Activated T-cell treated with anti-CD3 and anti-CD28 coated beads, Interleukin-2, amount 50 U/mL, for 1 hour (primary cell): ENCODE measurements around the gene FHL2.

Experiments
- DNase-seq: peaks from one replicate; pipeline ENCODE4 v3.0.0-alpha.2; 2020

FHL2 gene

GRCh38 chr2:105421053-105421452 is 22.2 kb upstream of the FHL2 start:
- no peak for DNase-seq

- no peak for DNase-seq
Observed at GRCh38 chr2:105418522-105418921, 19.7 kb upstream of the FHL2 start.

- DNase-seq: no peak
Observed at GRCh38 chr2:105417857-105418436, 19.1 kb upstream of the FHL2 start.

- no peak for DNase-seq
Observed at GRCh38 chr2:105416156-105416555, 17.3 kb upstream of the FHL2 start.

- DNase-seq: no peak
Observed at GRCh38 chr2:105415007-105415406, 16.2 kb upstream of the FHL2 start.

GRCh38 chr2:105413206-105413605 is 14.4 kb upstream of the FHL2 start:
- no peak for DNase-seq

- DNase-seq: no peak
Observed at GRCh38 chr2:105412584-105412983, 13.7 kb upstream of the FHL2 start.

- DNase-seq: no peak
Observed at GRCh38 chr2:105411720-105412407, 13.0 kb upstream of the FHL2 start.

- DNase-seq: no peak
Observed at GRCh38 chr2:105410554-105410953, 11.7 kb upstream of the FHL2 start.

GRCh38 chr2:105409717-105410116 is 10.9 kb upstream of the FHL2 start:
- no peak for DNase-seq

- no peak for DNase-seq
Observed at GRCh38 chr2:105407946-105408743, 9.3 kb upstream of the FHL2 start.

- DNase-seq: no peak
Observed at GRCh38 chr2:105406221-105406620, 7.4 kb upstream of the FHL2 start.

- DNase-seq: no peak
Observed at GRCh38 chr2:105405291-105405690, 6.4 kb upstream of the FHL2 start.

- no peak for DNase-seq
Observed at GRCh38 chr2:105404736-105405135, 5.9 kb upstream of the FHL2 start.

- no peak for DNase-seq
Observed at GRCh38 chr2:105403783-105404698, 5.2 kb upstream of the FHL2 start.

GRCh38 chr2:105403241-105403782 is 4.5 kb upstream of the FHL2 start:
- no peak for DNase-seq

GRCh38 chr2:105402809-105403208 is 4.0 kb upstream of the FHL2 start:
- no peak for DNase-seq

GRCh38 chr2:105401867-105402266 is 3.0 kb upstream of the FHL2 start:
- no peak for DNase-seq

- no peak for DNase-seq
Observed at GRCh38 chr2:105400138-105400540, 1.3 kb upstream of the FHL2 start.

GRCh38 chr2:105399207-105399861 is 483 bp upstream of the FHL2 start:
- no peak for DNase-seq

- DNase-seq: no peak
Observed at GRCh38 chr2:105397953-105398335, 907 bp downstream of the FHL2 start.

GRCh38 chr2:105397025-105397722 is 1.7 kb downstream of the FHL2 start:
- DNase-seq: no peak
